HEK293T (cell line): ENCODE data around the gene OR10A6.

Experiments used
- CTCF ChIA-PET: fragments of 350-600 bp; formaldehyde crosslinking; extraction: SDS; loops from one replicate; lab custom pipeline; 2021; ENCODE audit warnings: antibody characterized with exemption, inconsistent platforms; lab: Yijun Ruan, JAX
- POLR2A ChIA-PET: fragments of 350-600 bp; formaldehyde crosslinking; extraction: SDS; loops from one replicate; lab custom pipeline; 2020; ENCODE audit warnings: antibody characterized with exemption, inconsistent platforms; lab: Yijun Ruan, JAX
- DNase-seq: peaks from one replicate; pipeline ENCODE4 v3.0.0; 2012; ENCODE audit warnings: mixed read lengths; ENCODE audit errors: extremely low spot score
- ARNT ChIP-seq: fragments of 450-650 bp; IDR thresholded peaks from 2 replicates; pipeline ENCODE4 v1.6.1; 2017; ENCODE audit warnings: mild to moderate bottlenecking
- BHLHE40 ChIP-seq: fragments of 450-650 bp; IDR thresholded peaks from 2 replicates; pipeline ENCODE4 v1.6.1; 2016; ENCODE audit warnings: mild to moderate bottlenecking, moderate library complexity, borderline replicate concordance
- CTBP1 ChIP-seq: fragments of 450-650 bp; IDR thresholded peaks from 2 replicates; pipeline ENCODE4 v1.6.1; 2016; ENCODE audit warnings: borderline replicate concordance
- ELF4 ChIP-seq: fragments of 450-650 bp; IDR thresholded peaks from 2 replicates; pipeline ENCODE4 v1.6.1; 2017; ENCODE audit warnings: antibody characterized with exemption
- FOXA1 ChIP-seq: fragments of 450-650 bp; IDR thresholded peaks from 2 replicates; pipeline ENCODE4 v1.6.1; 2016; ENCODE audit warnings: mild to moderate bottlenecking
- FOXK2 ChIP-seq: fragments of 450-650 bp; IDR thresholded peaks from 2 replicates; pipeline ENCODE4 v1.6.1; 2016; ENCODE audit warnings: mild to moderate bottlenecking
- FOXM1 ChIP-seq: fragments of 450-650 bp; IDR thresholded peaks from 2 replicates; pipeline ENCODE4 v1.6.1; 2017; ENCODE audit warnings: mild to moderate bottlenecking, borderline replicate concordance
- HDGF ChIP-seq: fragments of 450-650 bp; IDR thresholded peaks from 2 replicates; pipeline ENCODE4 v1.6.1; 2017; ENCODE audit warnings: antibody characterized with exemption, borderline replicate concordance
- L3MBTL2 ChIP-seq: fragments of 450-650 bp; conservative IDR thresholded peaks from 2 replicates; pipeline ENCODE4 v1.6.1; 2016; ENCODE audit warnings: mild to moderate bottlenecking
- LEF1 ChIP-seq: fragments of 450-650 bp; IDR thresholded peaks from 2 replicates; pipeline ENCODE4 v1.6.1; 2017; ENCODE audit warnings: mild to moderate bottlenecking, borderline replicate concordance
- NFRKB ChIP-seq: fragments of 450-650 bp; IDR thresholded peaks from 2 replicates; pipeline ENCODE4 v1.6.1; 2016; ENCODE audit warnings: mild to moderate bottlenecking, moderate library complexity
- SP1 ChIP-seq: fragments of 450-650 bp; IDR thresholded peaks from 2 replicates; pipeline ENCODE4 v1.6.1; 2017
- SUZ12 ChIP-seq: fragments of 450-650 bp; IDR thresholded peaks from 2 replicates; pipeline ENCODE4 v1.6.1; 2016; ENCODE audit warnings: mild to moderate bottlenecking
- TARDBP ChIP-seq: fragments of 450-650 bp; IDR thresholded peaks from 2 replicates; pipeline ENCODE4 v1.6.1; 2016
- ZNF384 ChIP-seq: fragments of 450-650 bp; IDR thresholded peaks from 2 replicates; pipeline ENCODE4 v1.6.1; 2016
- TF ChIP-seq, protein P1 (sequence below): fragments of 450-650 bp; IDR thresholded peaks from 2 replicates; pipeline ENCODE4 v1.6.1; 2016

The OR10A6 gene, protein sequence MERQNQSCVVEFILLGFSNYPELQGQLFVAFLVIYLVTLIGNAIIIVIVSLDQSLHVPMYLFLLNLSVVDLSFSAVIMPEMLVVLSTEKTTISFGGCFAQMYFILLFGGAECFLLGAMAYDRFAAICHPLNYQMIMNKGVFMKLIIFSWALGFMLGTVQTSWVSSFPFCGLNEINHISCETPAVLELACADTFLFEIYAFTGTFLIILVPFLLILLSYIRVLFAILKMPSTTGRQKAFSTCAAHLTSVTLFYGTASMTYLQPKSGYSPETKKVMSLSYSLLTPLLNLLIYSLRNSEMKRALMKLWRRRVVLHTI

DNA sequence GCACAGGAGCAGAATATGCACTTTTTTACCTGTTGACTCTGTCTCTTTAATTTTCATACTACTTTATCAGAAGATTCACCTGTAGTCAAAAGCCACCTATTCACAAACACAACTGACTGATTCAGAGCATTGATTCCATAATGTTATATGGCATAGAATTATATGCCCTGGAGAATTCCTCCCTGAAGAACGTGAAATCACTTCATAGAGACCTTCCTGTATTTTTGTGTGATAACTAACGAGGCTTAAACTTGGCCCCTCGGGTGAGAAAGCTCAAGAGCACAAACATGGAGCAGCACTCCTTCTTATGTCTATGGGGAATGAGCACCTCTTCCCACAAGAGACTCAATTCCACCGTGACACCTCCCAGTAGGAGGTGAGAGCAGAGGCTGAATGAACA lies at the start of gene OR10A6:
TSS of gene OR10A6 (minus strand) at position 101 of the 400 bp plus-strand sequence. CDS start 2,606 bp downstream, outside the sequence.
- ChIA-PET CTCF (no interaction called here), POLR2A (no interaction called here)
- DNase-seq: no peak
- no peak for TF ChIP-seq L3MBTL2
- no peak for TF ChIP-seq BHLHE40
- no peak for TF ChIP-seq TARDBP
- TF ChIP-seq LEF1: no peak
- TF ChIP-seq ZNF384: no peak
- no peak for TF ChIP-seq FOXM1
- TF ChIP-seq FOXK2: no peak
- TF ChIP-seq SP1: no peak
- no peak for TF ChIP-seq SUZ12
- TF ChIP-seq, protein P1, sequence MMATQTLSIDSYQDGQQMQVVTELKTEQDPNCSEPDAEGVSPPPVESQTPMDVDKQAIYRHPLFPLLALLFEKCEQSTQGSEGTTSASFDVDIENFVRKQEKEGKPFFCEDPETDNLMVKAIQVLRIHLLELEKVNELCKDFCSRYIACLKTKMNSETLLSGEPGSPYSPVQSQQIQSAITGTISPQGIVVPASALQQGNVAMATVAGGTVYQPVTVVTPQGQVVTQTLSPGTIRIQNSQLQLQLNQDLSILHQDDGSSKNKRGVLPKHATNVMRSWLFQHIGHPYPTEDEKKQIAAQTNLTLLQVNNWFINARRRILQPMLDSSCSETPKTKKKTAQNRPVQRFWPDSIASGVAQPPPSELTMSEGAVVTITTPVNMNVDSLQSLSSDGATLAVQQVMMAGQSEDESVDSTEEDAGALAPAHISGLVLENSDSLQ: no peak

DNA sequence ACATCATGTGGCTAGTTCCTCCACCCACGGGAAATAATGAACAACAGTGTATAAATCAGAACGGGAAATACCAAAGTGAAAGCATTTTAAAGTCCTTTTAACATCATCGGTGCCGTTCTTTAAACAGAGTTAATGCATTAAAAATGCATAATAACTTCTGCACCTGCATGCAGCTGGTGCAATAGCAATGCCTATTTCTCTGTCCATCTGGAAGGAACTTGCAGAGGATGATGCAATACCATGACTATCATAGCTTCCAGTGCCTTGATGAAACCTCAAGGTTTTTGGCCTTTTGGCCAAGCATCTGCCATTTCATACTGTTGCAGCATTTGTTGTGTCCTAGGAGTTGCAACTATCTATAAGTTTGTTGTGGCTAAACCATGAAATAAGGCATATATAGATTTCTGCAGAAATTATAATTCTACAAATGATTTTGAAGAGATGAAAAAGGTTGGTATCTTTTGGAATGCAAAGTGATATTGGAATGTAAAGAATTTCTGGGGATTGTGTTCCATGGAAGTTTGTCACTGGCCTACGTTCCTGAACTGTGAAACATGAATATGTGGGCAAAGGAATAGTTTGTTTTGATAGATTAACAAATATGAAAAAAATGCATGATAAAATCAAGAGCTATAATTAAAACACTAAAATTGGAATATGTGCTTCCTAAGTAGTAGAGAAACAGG lies 46.3 kb upstream of the OR10A6 start:
- no peak for DNase-seq
- TF ChIP-seq NFRKB (no peak), ELF4 (no peak), CTBP1 (no peak), ZNF384 (no peak), ARNT (no peak)
- POLR2A ChIA-PET: interaction anchor here (0.6 kb wide), 1 partner anchor 10 kb away, joined by 3 read pairs; the partner anchor contains the start of gene EIF3F
- CTCF ChIA-PET: interaction anchor here (2.0 kb wide), 1 partner anchor 9 kb away, joined by 9 read pairs; the partner anchor contains the start of gene EIF3F

DNA sequence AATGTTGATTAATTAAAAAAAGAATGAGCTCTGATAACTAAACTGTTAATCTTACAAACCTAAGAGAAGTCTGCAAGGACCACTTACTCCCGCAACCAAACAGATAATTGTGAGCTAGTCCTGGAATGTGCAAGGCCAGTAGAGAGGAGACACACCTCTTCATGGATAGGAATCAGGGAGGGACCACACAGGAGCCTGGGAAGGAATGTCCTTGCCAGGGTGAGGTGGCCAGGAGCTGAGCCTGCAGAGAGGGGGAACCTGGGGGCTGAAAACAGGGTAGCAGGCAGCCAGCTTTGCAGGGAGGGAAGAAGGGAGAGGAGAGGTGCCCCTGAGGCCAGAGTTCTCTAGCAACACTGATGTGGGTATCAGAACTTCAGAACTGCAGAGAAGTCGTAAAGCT lies 43.6 kb upstream of the OR10A6 start:
- TF ChIP-seq BHLHE40: no peak
- TF ChIP-seq, protein P1: no peak
- TF ChIP-seq LEF1: no peak
- no peak for TF ChIP-seq CTBP1
- TF ChIP-seq HDGF: no peak
- no peak for DNase-seq
- POLR2A ChIA-PET: interaction anchor here (1.3 kb wide), 1 partner anchor 12 kb away, joined by 3 read pairs; no protein-coding TSS in a partner anchor
- CTCF ChIA-PET: interaction anchor here (1.2 to 1.5 kb wide), 2 partner anchors 12 to 114 kb away, joined by 3 to 8 read pairs; partner anchors contain the start of gene EIF3F

DNA sequence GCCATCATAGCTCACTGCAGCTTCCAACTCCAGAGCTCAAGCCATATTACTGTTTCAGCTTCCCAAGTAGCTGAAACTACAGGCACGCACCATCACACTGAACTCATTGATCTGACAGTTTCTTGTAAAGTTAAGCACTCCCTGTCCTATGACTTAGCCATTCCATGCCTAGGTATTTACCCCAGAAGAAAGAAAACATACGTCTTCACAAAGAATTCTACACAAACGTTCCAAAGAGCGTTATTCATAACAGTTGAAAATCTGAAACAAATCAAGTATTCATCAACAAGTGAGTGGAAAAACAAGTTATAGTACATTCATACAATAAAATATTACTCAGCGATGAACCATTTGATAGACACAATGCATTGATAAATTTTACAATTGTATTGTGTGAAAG lies 41.9 kb upstream of the OR10A6 start:
- TF ChIP-seq L3MBTL2 (no peak), ARNT (no peak), ZNF384 (no peak), FOXA1 (no peak), FOXK2 (no peak), SUZ12 (no peak), ELF4 (no peak), FOXM1 (no peak), TARDBP (no peak)
- TF ChIP-seq, protein P1: no peak
- ChIA-PET CTCF (no interaction called here), POLR2A (no interaction called here)
- no peak for DNase-seq

DNA sequence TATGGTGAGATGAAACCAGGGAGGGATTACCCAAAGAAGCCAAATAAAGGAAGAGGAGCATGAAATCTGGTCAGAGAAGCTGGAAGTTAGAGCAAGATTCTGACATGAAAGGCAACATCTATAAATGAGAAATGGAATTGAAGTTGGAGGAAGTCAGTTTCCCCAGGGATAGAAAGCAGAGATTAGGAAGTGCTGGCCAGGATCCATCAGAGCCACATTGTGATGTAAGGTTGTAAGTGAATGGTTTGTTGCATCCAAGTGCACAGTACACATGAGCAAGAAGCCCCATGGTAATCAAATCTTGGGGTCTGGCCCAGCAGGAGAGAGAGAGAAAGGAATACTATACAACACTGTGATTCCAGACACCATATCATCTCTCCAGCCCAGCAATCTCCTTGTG lies 40.8 kb upstream of the OR10A6 start:
- TF ChIP-seq TARDBP (no peak), L3MBTL2 (no peak), ARNT (no peak), BHLHE40 (no peak), CTBP1 (no peak), LEF1 (no peak), ELF4 (no peak), FOXM1 (no peak), HDGF (no peak), FOXK2 (no peak), SP1 (no peak), FOXA1 (no peak), NFRKB (no peak), SUZ12 (no peak), ZNF384 (no peak)
- TF ChIP-seq, protein P1: no peak
- ChIA-PET POLR2A (no interaction called here), CTCF (no interaction called here)
- DNase-seq: no peak
